T-helper 2 cell (primary cell): ENCODE data around the gene USP10.
"Not testable (repeated sequence)": the region's sequence is repeated elsewhere in the genome, so short reads cannot be mapped to it uniquely, and the experiment has no call there.

Experiments
- DNase-seq, 5 experiments: peaks; one replicate each; pipeline versions ENCODE4 v3.0.0 to v3.0.0-alpha.2; 2012 to 2022

The USP10 gene

GRCh38 chr16:84728853-84729424 lies 29.1 kb downstream of the USP10 start:
- DNase-seq, result no peak

- DNase-seq, result no peak
These were observed 30.0 kb downstream of the USP10 start for GRCh38 chr16:84729716-84730320.

- DNase-seq, result peak in 1 of 5 experiments; percentile 68
These were observed 30.8 kb downstream of the USP10 start for GRCh38 chr16:84730406-84731106.

- DNase-seq, result not testable (repeated sequence)
These were observed 32.5 kb downstream of the USP10 start for GRCh38 chr16:84732332-84732673.

- DNase-seq, result no peak
These were observed 33.0 kb downstream of the USP10 start for GRCh38 chr16:84732674-84733352.

GRCh38 chr16:84735849-84736586 lies 36.2 kb downstream of the USP10 start:
- DNase-seq, result peak in 3 of 5 experiments; percentile 25 to 41 (median 38)

GRCh38 chr16:84737192-84738011 lies 37.6 kb downstream of the USP10 start:
- DNase-seq, result no peak

- DNase-seq, result peak; percentile 31 to 79 (median 59)
These were observed 38.6 kb downstream of the USP10 start for GRCh38 chr16:84738255-84739038.

- DNase-seq, result no peak
These were observed 39.7 kb downstream of the USP10 start for GRCh38 chr16:84739349-84740124.

GRCh38 chr16:84740596-84741116 lies 40.9 kb downstream of the USP10 start:
- DNase-seq, result no peak

- peak in 1 of 5 experiments; percentile 19 for DNase-seq
These were observed 41.6 kb downstream of the USP10 start for GRCh38 chr16:84741340-84741830.

- DNase-seq, result no peak
These were observed 42.9 kb downstream of the USP10 start for GRCh38 chr16:84742641-84743092.

GRCh38 chr16:84746231-84746630 lies 46.4 kb downstream of the USP10 start:
- DNase-seq, result no peak

- no peak for DNase-seq
These were observed 47.1 kb downstream of the USP10 start for GRCh38 chr16:84746875-84747274.

GRCh38 chr16:84748247-84748646 lies 48.4 kb downstream of the USP10 start:
- DNase-seq, result not testable (repeated sequence)

- no peak for DNase-seq
These were observed 49.3 kb downstream of the USP10 start for GRCh38 chr16:84749072-84749471.

- no peak for DNase-seq
These were observed 50.0 kb downstream of the USP10 start for GRCh38 chr16:84749815-84750214.

GRCh38 chr16:84750575-84750974 lies 50.8 kb downstream of the USP10 start:
- DNase-seq, result no peak

GRCh38 chr16:84751241-84751640 lies 51.4 kb downstream of the USP10 start:
- DNase-seq, result peak in 1 of 5 experiments; percentile 20

GRCh38 chr16:84751947-84752346 lies 52.1 kb downstream of the USP10 start:
- DNase-seq, result peak in 1 of 5 experiments; percentile 77
